Measurements from ENCODE around the gene NACC2. TPM values are rescaled to one million over a fixed set of nuclear protein-coding genes. Genes with fewer than 3 reads are reported as not detected.

Gene NACC2
- total and polyA plus RNA-seq, 4 donors = 22.9 to 53.4 (median 32.1) TPM

GRCh38 chr9:135989722-135990467 lies 105.2 kb downstream of the NACC2 start:
- DNase-seq (ENCODE audit: low read depth in 4 of 6, low spot score in 6 of 6) = peak in 2 of 6 donors; percentile 83 to 93
- WGBS (ENCODE audit: insufficient coverage) = 19% methylated on average over 32 of the region's 36 CpGs
- H3K27me3 ChIP-seq (ENCODE audit: control insufficient read depth, insufficient read depth, low read length) = no peaks in the 10 kb centered on the region
- no peak overlapping the region for H3K4me3 ChIP-seq (ENCODE audit: low read depth, low read length)
- H3K27ac ChIP-seq (ENCODE audit: low read depth, low read length) = no peak overlapping the region
- H3K4me1 ChIP-seq (ENCODE audit: control insufficient read depth, insufficient read depth, low read length) = peaks cover 62% of the 10 kb centered on the region
- peaks cover 3% of the 10 kb centered on the region for H3K36me3 ChIP-seq (ENCODE audit: control insufficient read depth, insufficient read depth, low read length)
- H3K9me3 ChIP-seq (ENCODE audit: control insufficient read depth, insufficient read depth, low read length) = no peaks in the 10 kb centered on the region

- Histone ChIP-seq H3K36me3 (ENCODE audit: control insufficient read depth, insufficient read depth, low read length) (peaks cover 3% of the 10 kb centered on the region), H3K27me3 (ENCODE audit: control insufficient read depth, insufficient read depth, low read length) (no peaks in the 10 kb centered on the region), H3K4me3 (ENCODE audit: low read depth, low read length) (no peak overlapping the region), H3K27ac (ENCODE audit: low read depth, low read length) (no peak overlapping the region), H3K4me1 (ENCODE audit: control insufficient read depth, insufficient read depth, low read length) (peaks cover 65% of the 10 kb centered on the region), H3K9me3 (ENCODE audit: control insufficient read depth, insufficient read depth, low read length) (no peaks in the 10 kb centered on the region)
- WGBS (ENCODE audit: insufficient coverage) = 79% methylated on average over 7 of the region's 8 CpGs
- DNase-seq (ENCODE audit: low read depth in 4 of 6, low spot score in 6 of 6) = no peak
Measured at GRCh38 chr9:135989157-135989556, 105.9 kb downstream of the NACC2 start.

DNA sequence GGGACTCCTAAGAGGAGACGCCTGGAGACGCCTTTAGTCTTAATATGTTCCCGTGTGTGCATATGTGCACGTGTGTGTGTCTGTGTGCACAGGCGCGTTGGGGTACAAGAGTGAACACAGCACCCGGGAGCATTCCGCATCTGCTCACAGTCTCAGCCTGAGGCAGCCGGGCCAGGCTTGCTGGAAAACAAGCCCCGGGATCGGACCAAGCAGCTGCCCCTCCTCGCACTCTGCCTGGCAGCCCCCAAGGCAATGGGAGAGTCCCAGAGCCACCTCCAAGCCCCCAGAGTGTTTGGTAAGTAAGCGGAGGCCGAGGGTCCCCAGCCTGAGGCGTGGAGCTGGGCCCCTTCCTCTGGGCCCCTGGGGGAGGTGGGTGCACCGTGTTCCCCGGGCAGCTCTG lies 106.6 kb downstream of the NACC2 start:
- WGBS (ENCODE audit: insufficient coverage) = 76% methylated on average over 16 of the region's 17 CpGs
- Histone ChIP-seq H3K36me3 (ENCODE audit: control insufficient read depth, insufficient read depth, low read length) (no peaks in the 10 kb centered on the region), H3K4me1 (ENCODE audit: control insufficient read depth, insufficient read depth, low read length) (peaks cover 63% of the 10 kb centered on the region)

GRCh38 chr9:135987838-135988404 lies 107.2 kb downstream of the NACC2 start:
- Histone ChIP-seq H3K4me3 (ENCODE audit: low read depth, low read length) (no peak overlapping the region), H3K9me3 (ENCODE audit: control insufficient read depth, insufficient read depth, low read length) (no peaks in the 10 kb centered on the region), H3K36me3 (ENCODE audit: control insufficient read depth, insufficient read depth, low read length) (no peaks in the 10 kb centered on the region), H3K27me3 (ENCODE audit: control insufficient read depth, insufficient read depth, low read length) (no peaks in the 10 kb centered on the region), H3K27ac (ENCODE audit: low read depth, low read length) (no peak overlapping the region), H3K4me1 (ENCODE audit: control insufficient read depth, insufficient read depth, low read length) (peaks cover 60% of the 10 kb centered on the region)
- 95% methylated on average over 15 of the region's 16 CpGs for WGBS (ENCODE audit: insufficient coverage)
- DNase-seq (ENCODE audit: low read depth in 4 of 6, low spot score in 6 of 6) = no peak

More for the DNA sequence above, 106.6 kb downstream of the NACC2 start:
- Histone ChIP-seq H3K27me3 (ENCODE audit: control insufficient read depth, insufficient read depth, low read length) (no peaks in the 10 kb centered on the region), H3K9me3 (ENCODE audit: control insufficient read depth, insufficient read depth, low read length) (no peaks in the 10 kb centered on the region), H3K4me3 (ENCODE audit: low read depth, low read length) (no peak overlapping the region), H3K27ac (ENCODE audit: low read depth, low read length) (no peak overlapping the region)
- DNase-seq (ENCODE audit: low read depth in 4 of 6, low spot score in 6 of 6) = peak in 1 of 6 donors; percentile 45

DNA sequence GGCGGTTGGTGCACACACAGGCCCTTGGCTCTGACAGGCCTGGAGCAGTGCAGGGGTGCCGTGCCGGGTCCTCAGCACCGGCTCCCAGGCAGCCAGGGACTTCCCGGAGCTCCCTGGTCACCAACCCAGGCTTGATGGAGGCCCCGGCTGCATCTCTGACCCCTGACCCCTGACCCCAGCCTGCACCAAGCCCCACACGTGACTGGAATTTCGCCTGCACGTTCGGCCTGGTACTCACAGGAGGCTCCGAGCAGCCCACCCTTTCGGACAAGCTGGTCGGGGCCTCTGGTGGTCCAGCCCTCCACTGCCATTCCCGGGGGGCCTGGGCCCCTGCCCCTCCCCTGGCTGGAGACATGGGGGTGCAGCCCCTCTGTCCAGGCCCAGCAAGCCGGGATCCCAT lies 108.5 kb downstream of the NACC2 start:
- peaks cover 57% of the 10 kb centered on the region for H3K4me1 ChIP-seq (ENCODE audit: control insufficient read depth, insufficient read depth, low read length)
- no peaks in the 10 kb centered on the region for H3K36me3 ChIP-seq (ENCODE audit: control insufficient read depth, insufficient read depth, low read length)
- H3K4me3 ChIP-seq (ENCODE audit: low read depth, low read length) = no peak overlapping the region
- H3K27me3 ChIP-seq (ENCODE audit: control insufficient read depth, insufficient read depth, low read length) = no peaks in the 10 kb centered on the region
- H3K27ac ChIP-seq (ENCODE audit: low read depth, low read length) = no peak overlapping the region
- 76% methylated on average over 14 of the region's 15 CpGs for WGBS (ENCODE audit: insufficient coverage)
- H3K9me3 ChIP-seq (ENCODE audit: control insufficient read depth, insufficient read depth, low read length) = no peaks in the 10 kb centered on the region
- no peak for DNase-seq (ENCODE audit: low read depth in 4 of 6, low spot score in 6 of 6)

DNA sequence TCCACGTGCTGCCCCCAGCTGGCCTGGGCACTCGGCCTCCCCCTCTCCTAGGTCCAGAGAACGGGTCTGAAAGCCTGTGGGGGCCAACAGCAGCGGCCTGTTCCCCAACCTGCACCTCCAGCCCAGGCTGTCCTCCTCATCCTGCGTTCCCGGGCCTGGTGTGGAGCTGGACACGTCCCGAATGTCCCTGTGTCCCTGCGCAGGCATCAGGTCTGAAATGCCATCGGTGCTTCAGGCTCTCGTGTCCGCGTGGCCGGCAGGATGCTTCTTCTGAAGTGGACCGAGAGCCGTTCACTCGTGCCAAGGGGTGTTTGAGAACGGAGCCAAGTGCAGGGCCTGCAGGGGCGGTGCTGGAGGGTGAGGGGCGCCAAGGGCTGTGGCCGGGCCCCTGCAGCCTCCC lies 109.2 kb downstream of the NACC2 start:
- Histone ChIP-seq H3K9me3 (ENCODE audit: control insufficient read depth, insufficient read depth, low read length) (no peaks in the 10 kb centered on the region), H3K27ac (ENCODE audit: low read depth, low read length) (no peak overlapping the region), H3K36me3 (ENCODE audit: control insufficient read depth, insufficient read depth, low read length) (no peaks in the 10 kb centered on the region), H3K27me3 (ENCODE audit: control insufficient read depth, insufficient read depth, low read length) (no peaks in the 10 kb centered on the region), H3K4me1 (ENCODE audit: control insufficient read depth, insufficient read depth, low read length) (peaks cover 58% of the 10 kb centered on the region), H3K4me3 (ENCODE audit: low read depth, low read length) (no peak overlapping the region)
- 83% methylated on average over 21 of the region's 21 CpGs for WGBS (ENCODE audit: insufficient coverage)
- DNase-seq (ENCODE audit: low read depth in 4 of 6, low spot score in 6 of 6) = no peak

- 86% methylated on average over 13 of the region's 14 CpGs for WGBS (ENCODE audit: insufficient coverage)
- H3K27me3 ChIP-seq (ENCODE audit: control insufficient read depth, insufficient read depth, low read length) = no peaks in the 10 kb centered on the region
- H3K27ac ChIP-seq (ENCODE audit: low read depth, low read length) = no peak overlapping the region
- H3K4me1 ChIP-seq (ENCODE audit: control insufficient read depth, insufficient read depth, low read length) = peaks cover 60% of the 10 kb centered on the region
- H3K36me3 ChIP-seq (ENCODE audit: control insufficient read depth, insufficient read depth, low read length) = no peaks in the 10 kb centered on the region
- DNase-seq (ENCODE audit: low read depth in 4 of 6, low spot score in 6 of 6) = no peak
- no peaks in the 10 kb centered on the region for H3K9me3 ChIP-seq (ENCODE audit: control insufficient read depth, insufficient read depth, low read length)
- no peak overlapping the region for H3K4me3 ChIP-seq (ENCODE audit: low read depth, low read length)
Measured at GRCh38 chr9:135985459-135985774, 109.7 kb downstream of the NACC2 start.

DNA sequence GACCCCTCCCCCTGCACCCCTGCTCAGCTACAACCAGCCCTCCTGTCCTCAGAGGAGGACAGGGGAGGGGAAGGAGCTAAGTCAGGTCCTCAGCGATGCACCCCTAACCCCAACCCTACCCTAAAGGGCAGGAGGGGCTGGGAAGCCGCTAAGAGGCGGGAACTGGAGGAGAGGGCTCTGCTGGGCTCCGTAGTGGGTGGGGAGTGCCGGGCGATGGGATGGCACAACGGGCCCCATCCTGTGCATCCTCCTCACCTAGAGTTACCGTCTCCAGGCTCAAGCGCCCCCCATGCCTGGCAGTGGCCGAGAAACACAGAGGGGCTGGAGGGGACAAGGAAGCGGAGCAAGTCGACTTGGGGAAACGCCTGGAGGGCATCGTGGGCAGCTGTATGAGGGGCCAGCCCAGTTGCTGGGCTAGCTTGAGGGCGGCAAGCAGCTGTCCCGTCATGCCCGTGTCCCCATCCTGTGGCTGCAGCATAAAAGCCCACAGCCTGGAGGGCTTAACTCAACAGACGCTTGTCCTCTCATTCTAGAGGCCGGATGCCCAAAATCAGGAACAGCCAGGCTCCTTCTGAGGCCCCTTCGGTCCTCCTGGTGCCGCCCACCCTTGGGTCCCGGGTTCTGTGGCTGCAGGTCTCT lies 110.9 kb downstream of the NACC2 start:
- Histone ChIP-seq H3K27me3 (ENCODE audit: control insufficient read depth, insufficient read depth, low read length) (no peaks in the 10 kb centered on the region), H3K4me1 (ENCODE audit: control insufficient read depth, insufficient read depth, low read length) (peaks cover 60% of the 10 kb centered on the region), H3K36me3 (ENCODE audit: control insufficient read depth, insufficient read depth, low read length) (no peaks in the 10 kb centered on the region), H3K4me3 (ENCODE audit: low read depth, low read length) (no peak overlapping the region), H3K9me3 (ENCODE audit: control insufficient read depth, insufficient read depth, low read length) (no peaks in the 10 kb centered on the region), H3K27ac (ENCODE audit: low read depth, low read length) (no peak overlapping the region)
- no peak for DNase-seq (ENCODE audit: low read depth in 4 of 6, low spot score in 6 of 6)
- WGBS (ENCODE audit: insufficient coverage) = 77% methylated on average over 13 of the region's 22 CpGs

DNA sequence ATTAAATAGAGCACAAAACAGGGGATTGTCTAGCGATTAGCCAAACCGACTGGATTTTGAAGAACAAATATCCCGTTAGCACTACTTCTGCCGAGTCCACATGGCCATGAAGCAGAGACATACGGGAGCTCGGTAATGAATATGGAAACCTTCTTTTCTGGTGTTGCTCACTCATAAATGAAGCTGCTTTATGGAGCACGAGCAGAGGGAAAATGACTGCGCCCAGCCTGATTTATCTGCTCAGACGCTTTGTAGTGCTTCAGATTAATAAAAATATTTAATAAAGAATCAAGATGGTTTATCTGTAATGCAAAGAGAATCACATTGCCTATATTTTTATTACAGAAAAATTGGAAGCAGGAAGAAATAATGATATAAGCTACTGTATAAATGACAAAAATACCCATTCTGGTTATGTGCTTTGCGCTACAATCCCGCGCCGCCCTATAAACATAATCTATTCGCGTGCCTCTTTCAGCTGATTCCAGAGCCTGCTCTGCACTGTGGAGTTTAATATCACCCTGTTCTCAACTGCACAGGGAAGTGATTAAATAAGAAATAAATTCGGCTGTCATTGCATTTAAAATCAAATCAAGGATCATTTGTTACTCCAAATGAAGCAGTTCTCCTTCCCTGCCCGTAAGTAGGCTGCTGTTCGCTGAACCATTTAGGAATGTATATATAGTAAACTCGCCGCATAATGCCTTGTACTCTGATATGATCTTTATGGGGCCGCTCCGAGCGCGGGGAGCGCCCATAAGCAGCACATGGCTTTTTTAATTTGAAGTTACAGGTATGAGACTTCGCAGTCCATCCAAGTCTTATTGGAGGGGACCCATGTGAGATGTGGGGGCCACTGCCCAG lies 111.6 kb downstream of the NACC2 start:
- H3K4me3 ChIP-seq (ENCODE audit: low read depth, low read length) = no peak overlapping the region
- WGBS (ENCODE audit: insufficient coverage) = 66% methylated on average over 9 of the region's 26 CpGs
- H3K9me3 ChIP-seq (ENCODE audit: control insufficient read depth, insufficient read depth, low read length) = no peaks in the 10 kb centered on the region
- DNase-seq (ENCODE audit: low read depth in 4 of 6, low spot score in 6 of 6) = peak in 2 of 6 donors; percentile 83 to 92
- peaks cover 60% of the 10 kb centered on the region for H3K4me1 ChIP-seq (ENCODE audit: control insufficient read depth, insufficient read depth, low read length)
- H3K27ac ChIP-seq (ENCODE audit: low read depth, low read length) = no peak overlapping the region
- H3K27me3 ChIP-seq (ENCODE audit: control insufficient read depth, insufficient read depth, low read length) = no peaks in the 10 kb centered on the region
- no peaks in the 10 kb centered on the region for H3K36me3 ChIP-seq (ENCODE audit: control insufficient read depth, insufficient read depth, low read length)
